Testis (tissue), 3 donors: ENCODE measurements around the gene SEPHS1. TPM values are rescaled to one million over a fixed set of nuclear protein-coding genes. Genes with fewer than 3 reads are reported as not detected.
"Not testable (repeated sequence)": the region's sequence is repeated elsewhere in the genome, so short reads cannot be mapped to it uniquely, and the experiment has no call there.

Source experiments
- DNase-seq: peaks from one replicate; pipeline ENCODE4 v3.0.0-alpha.2; 2019
- H3K27ac ChIP-seq, 2 donors: fragments of 200-600 bp; sonication (generic); one replicate each; pipeline ENCODE4 v1.5.1; 2019
- H3K27me3 ChIP-seq: fragments of 200-600 bp; sonication (generic); one replicate; pipeline ENCODE4 v1.5.1; 2019
- H3K36me3 ChIP-seq: fragments of 200-600 bp; sonication (generic); one replicate; pipeline ENCODE4 v1.5.1; 2017; ENCODE audit warnings: low read depth; ENCODE audit errors: missing control alignments
- H3K4me1 ChIP-seq: fragments of 200-600 bp; sonication (generic); one replicate; pipeline ENCODE4 v1.5.1; 2019
- H3K4me3 ChIP-seq, 2 donors: fragments of 200-600 bp; sonication (generic); one replicate each; pipeline ENCODE4 v1.5.1; 2017 to 2019
- H3K9me3 ChIP-seq: fragments of 200-600 bp; sonication (generic); one replicate; pipeline ENCODE4 v1.5.1; 2017
- CTCF ChIP-seq, 3 experiments: fragments of 450-650 bp in 2 of 3; fragments of 200-600 bp in 1 of 3; sonication (generic) in 1 of 3; IDR thresholded peaks; one replicate each; pipeline ENCODE4 v1.5.1; 2016 to 2019; ENCODE audit warnings: antibody characterized with exemption in 3 of 3, mild to moderate bottlenecking in 2 of 3, moderate library complexity in 1 of 3
- POLR2A ChIP-seq: fragments of 450-650 bp; IDR thresholded peaks from one replicate; pipeline ENCODE4 v1.6.1; 2017; ENCODE audit warnings: antibody characterized with exemption, mild to moderate bottlenecking, moderate library complexity
- WGBS, 2 donors: methylation state at CpG; one replicate each; pipeline ENCODE4 v1.1.5; 2018; 5-methylcytosine and 5-hydroxymethylcytosine counted together
- intact Hi-C: fragments of 100-400 bp; cut with DNase I; formaldehyde crosslinking; loops from one replicate; pipeline ENCODE4 v1.15.1; 2023; ENCODE audit warnings: low total_unique reads
- polyA plus RNA-seq: library from polyadenylated mRNA; stranded (reverse); fragments of 350-450 nt; fragmentation: Illumina TruSeq; extraction: RNeasy Lipid Tissue Mini Kit (QIAGEN cat#74804); gene quantifications from one replicate; pipeline ENCODE4 v1.2.3, GENCODE V29; 2014; ENCODE audit warnings: low read depth, low replicate concordance; ENCODE audit not compliant: insufficient read depth
- total RNA-seq, 2 donors: library from RNA; depleted of rRNA; stranded (reverse); fragments of >200 nt; gene quantifications; one replicate each; pipeline ENCODE4 v1.2.3, GENCODE V29; 2016

Gene SEPHS1
- total and polyA plus RNA-seq, 3 donors from 2014 or later, result 31.1 to 48.3 (median 41.7) TPM

GRCh38 chr10:13335881-13336280 is 12.2 kb downstream of the SEPHS1 start:
- Histone ChIP-seq H3K27me3 (no peaks in the 10 kb centered on the region), H3K27ac (no peak overlapping the region), H3K4me3 (no peak overlapping the region), H3K4me1 (no peaks in the 10 kb centered on the region), H3K36me3 (no peaks in the 10 kb centered on the region), H3K9me3 (no peaks in the 10 kb centered on the region)
- intact Hi-C loops, result no loop called here
- WGBS, 2 donors, result 86 to 99% methylated on average over 9 of the region's 9 CpGs
- TF ChIP-seq CTCF (IDR thresholded peaks at IDR 0.05), result no peak
- TF ChIP-seq POLR2A, result no peak
- DNase-seq, result no peak

- TF ChIP-seq CTCF (IDR thresholded peaks at IDR 0.05) (no peak), POLR2A (no peak)
- H3K36me3 ChIP-seq, result no peaks in the 10 kb centered on the region
- DNase-seq, result no peak
- 90 to 97% methylated on average over 2 of the region's 2 CpGs for WGBS, 2 donors
- H3K27me3 ChIP-seq, result no peaks in the 10 kb centered on the region
- no peaks in the 10 kb centered on the region for H3K4me1 ChIP-seq
- intact Hi-C loops, result no loop called here
- H3K4me3 ChIP-seq, result no peak overlapping the region
- H3K9me3 ChIP-seq, result no peaks in the 10 kb centered on the region
- no peak overlapping the region for H3K27ac ChIP-seq
These were observed 13.5 kb downstream of the SEPHS1 start for GRCh38 chr10:13334556-13334955.

GRCh38 chr10:13331646-13332045 is 16.4 kb downstream of the SEPHS1 start:
- no peaks in the 10 kb centered on the region for H3K36me3 ChIP-seq
- H3K9me3 ChIP-seq, result no peaks in the 10 kb centered on the region
- H3K4me3 ChIP-seq, result no peak overlapping the region
- intact Hi-C loops, result no loop called here
- WGBS, 2 donors, result 91 to 92% methylated on average over 5 of the region's 5 CpGs
- no peak overlapping the region for H3K27ac ChIP-seq
- no peak for DNase-seq
- no peaks in the 10 kb centered on the region for H3K27me3 ChIP-seq
- H3K4me1 ChIP-seq, result no peaks in the 10 kb centered on the region
- TF ChIP-seq CTCF (IDR thresholded peaks at IDR 0.05) (no peak), POLR2A (no peak)

GRCh38 chr10:13330980-13331379 is 17.1 kb downstream of the SEPHS1 start:
- H3K27me3 ChIP-seq, intact Hi-C loops: not testable (repeated sequence)

GRCh38 chr10:13329565-13329964 is 18.5 kb downstream of the SEPHS1 start:
- H3K9me3 ChIP-seq, result no peaks in the 10 kb centered on the region
- no peak for DNase-seq
- H3K27me3 ChIP-seq, result no peaks in the 10 kb centered on the region
- TF ChIP-seq CTCF (IDR thresholded peaks at IDR 0.05), result no peak
- no peak for TF ChIP-seq POLR2A
- H3K27ac ChIP-seq, result no peak overlapping the region
- no peak overlapping the region for H3K4me3 ChIP-seq
- H3K4me1 ChIP-seq, result no peaks in the 10 kb centered on the region
- H3K36me3 ChIP-seq, result no peaks in the 10 kb centered on the region
- intact Hi-C loops, result no loop called here
- WGBS, 2 donors, result 82 to 88% methylated on average over 3 of the region's 3 CpGs

More at GRCh38 chr10:13330980-13331379, 17.1 kb downstream of the SEPHS1 start:
- H3K4me1 ChIP-seq, H3K9me3 ChIP-seq, H3K27ac ChIP-seq, DNase-seq, H3K4me3 ChIP-seq, H3K36me3 ChIP-seq: not testable (repeated sequence)
- WGBS, 2 donors, result 95% methylated on average over 8 of the region's 8 CpGs
